Stimulated activated memory B cell treated with anti-CD40 and anti-IgM and Interleukin-4, amounts not matched to agents 10 μg/mL and 1 μg/mL and 100 μg/mL, for 72 hours (primary cell): ENCODE results near the gene EXOC6.

Source experiments
- ATAC-seq: fragments of 150-1000 bp; cut with Tn5 transposase; 2 replicates; pipeline ENCODE4 v1.10.0; 2021
- H3K27ac Mint-ChIP-seq: one replicate; pipeline ENCODE4 v1.8.0; 2022; ENCODE audit warnings: mild to moderate bottlenecking, mixed read lengths
- H3K27me3 Mint-ChIP-seq: one replicate; pipeline ENCODE4 v1.8.0; 2022; ENCODE audit warnings: mixed read lengths
- H3K36me3 Mint-ChIP-seq: one replicate; pipeline ENCODE4 v1.8.0; 2022; ENCODE audit warnings: mixed read lengths
- H3K4me1 Mint-ChIP-seq: one replicate; pipeline ENCODE4 v1.8.0; 2022; ENCODE audit warnings: mixed read lengths
- H3K4me3 Mint-ChIP-seq: one replicate; pipeline ENCODE4 v1.8.0; 2022; ENCODE audit warnings: mild to moderate bottlenecking, moderate library complexity, mixed read lengths
- H3K9me3 Mint-ChIP-seq: one replicate; pipeline ENCODE4 v1.8.0; 2022; ENCODE audit warnings: mixed read lengths

Gene EXOC6

GRCh38 chr10:93065675-93066543, 217.6 kb downstream of the EXOC6 start:
- Mint-ChIP-seq H3K27me3 (peaks cover 88% of the 10 kb centered on the region), H3K4me3 (no peak overlapping the region), H3K9me3 (no peaks in the 10 kb centered on the region)

GRCh38 chr10:93066544-93066913, 218.2 kb downstream of the EXOC6 start:
- H3K36me3 Mint-ChIP-seq, result no peaks in the 10 kb centered on the region

More at GRCh38 chr10:93065675-93066543, 217.6 kb downstream of the EXOC6 start:
- H3K4me1 Mint-ChIP-seq, result peaks cover 28% of the 10 kb centered on the region
- H3K27ac Mint-ChIP-seq, result no peak overlapping the region
- no peak for ATAC-seq
- H3K36me3 Mint-ChIP-seq, result no peaks in the 10 kb centered on the region

GRCh38 chr10:93067443-93068365, 219.4 kb downstream of the EXOC6 start:
- Mint-ChIP-seq H3K36me3 (no peaks in the 10 kb centered on the region), H3K4me1 (peaks cover 31% of the 10 kb centered on the region), H3K9me3 (no peaks in the 10 kb centered on the region), H3K27me3 (peaks cover 89% of the 10 kb centered on the region), H3K27ac (no peak overlapping the region), H3K4me3 (no peak overlapping the region)
- ATAC-seq, result no peak

More at GRCh38 chr10:93066544-93066913, 218.2 kb downstream of the EXOC6 start:
- H3K27ac Mint-ChIP-seq, result no peak overlapping the region
- H3K4me1 Mint-ChIP-seq, result peaks cover 30% of the 10 kb centered on the region
- peaks cover 89% of the 10 kb centered on the region for H3K27me3 Mint-ChIP-seq
- no peaks in the 10 kb centered on the region for H3K9me3 Mint-ChIP-seq
- no peak overlapping the region for H3K4me3 Mint-ChIP-seq
- no peak for ATAC-seq

- no peak for ATAC-seq
- peaks cover 85% of the 10 kb centered on the region for H3K27me3 Mint-ChIP-seq
- no peaks in the 10 kb centered on the region for H3K36me3 Mint-ChIP-seq
- no peaks in the 10 kb centered on the region for H3K9me3 Mint-ChIP-seq
- H3K4me1 Mint-ChIP-seq, result peaks cover 36% of the 10 kb centered on the region
- H3K4me3 Mint-ChIP-seq, result no peak overlapping the region
- no peak overlapping the region for H3K27ac Mint-ChIP-seq
Measured at GRCh38 chr10:93068411-93069244, 220.3 kb downstream of the EXOC6 start.

- H3K4me3 Mint-ChIP-seq, result no peak overlapping the region
- no peaks in the 10 kb centered on the region for H3K36me3 Mint-ChIP-seq
- H3K27ac Mint-ChIP-seq, result no peak overlapping the region
- peaks cover 83% of the 10 kb centered on the region for H3K27me3 Mint-ChIP-seq
- no peaks in the 10 kb centered on the region for H3K9me3 Mint-ChIP-seq
- no peak for ATAC-seq
- peaks cover 39% of the 10 kb centered on the region for H3K4me1 Mint-ChIP-seq
Measured at GRCh38 chr10:93069245-93069561, 220.9 kb downstream of the EXOC6 start.

GRCh38 chr10:93070378-93071176, 222.3 kb downstream of the EXOC6 start:
- ATAC-seq, result no peak
- H3K9me3 Mint-ChIP-seq, result no peaks in the 10 kb centered on the region
- peaks cover 83% of the 10 kb centered on the region for H3K27me3 Mint-ChIP-seq
- H3K4me1 Mint-ChIP-seq, result peaks cover 52% of the 10 kb centered on the region
- no peak overlapping the region for H3K4me3 Mint-ChIP-seq
- H3K27ac Mint-ChIP-seq, result no peak overlapping the region
- no peaks in the 10 kb centered on the region for H3K36me3 Mint-ChIP-seq

GRCh38 chr10:93071177-93071472, 222.8 kb downstream of the EXOC6 start:
- no peak for ATAC-seq
- Mint-ChIP-seq H3K27ac (no peak overlapping the region), H3K9me3 (no peaks in the 10 kb centered on the region), H3K36me3 (no peaks in the 10 kb centered on the region), H3K27me3 (peaks cover 88% of the 10 kb centered on the region), H3K4me3 (peak overlapping the region; percentile 41), H3K4me1 (peaks cover 58% of the 10 kb centered on the region)

- Mint-ChIP-seq H3K27me3 (peaks cover 87% of the 10 kb centered on the region), H3K4me3 (peak overlapping the region; percentile 70), H3K27ac (no peak overlapping the region), H3K9me3 (no peaks in the 10 kb centered on the region), H3K4me1 (peaks cover 58% of the 10 kb centered on the region), H3K36me3 (no peaks in the 10 kb centered on the region)
- ATAC-seq, result no peak
Measured at GRCh38 chr10:93071674-93072224, 223.4 kb downstream of the EXOC6 start.

GRCh38 chr10:93072225-93072712, 223.9 kb downstream of the EXOC6 start:
- Mint-ChIP-seq H3K4me3 (peak overlapping the region; percentile 70), H3K27me3 (peaks cover 86% of the 10 kb centered on the region), H3K27ac (no peak overlapping the region), H3K9me3 (no peaks in the 10 kb centered on the region), H3K36me3 (no peaks in the 10 kb centered on the region), H3K4me1 (peaks cover 58% of the 10 kb centered on the region)
- no peak for ATAC-seq

- no peaks in the 10 kb centered on the region for H3K36me3 Mint-ChIP-seq
- peaks cover 58% of the 10 kb centered on the region for H3K4me1 Mint-ChIP-seq
- H3K27ac Mint-ChIP-seq, result peak overlapping the region; percentile 67
- H3K4me3 Mint-ChIP-seq, result peak overlapping the region; percentile 70
- ATAC-seq, result no peak
- no peaks in the 10 kb centered on the region for H3K9me3 Mint-ChIP-seq
- H3K27me3 Mint-ChIP-seq, result peaks cover 80% of the 10 kb centered on the region
Measured at GRCh38 chr10:93072713-93073538, 224.6 kb downstream of the EXOC6 start.

GRCh38 chr10:93073539-93074146, 225.3 kb downstream of the EXOC6 start, which contains the start of gene CYP26A1:
Gene CYP26A1 (plus strand): TSS chr10:93073893. CDS start chr10:93073935, 42 bp downstream.
- Mint-ChIP-seq H3K27me3 (peaks cover 72% of the 10 kb centered on the region), H3K36me3 (no peaks in the 10 kb centered on the region), H3K27ac (peak within 1 kb of the TSS; percentile 67), H3K4me3 (peak within 1 kb of the TSS; percentile 90), H3K4me1 (peaks cover 54% of the 10 kb centered on the region), H3K9me3 (no peaks in the 10 kb centered on the region)
- peak; percentile 84 for ATAC-seq

GRCh38 chr10:93074147-93074596, 225.9 kb downstream of the EXOC6 start:
- H3K36me3 Mint-ChIP-seq, result no peaks in the 10 kb centered on the region
- peaks cover 51% of the 10 kb centered on the region for H3K4me1 Mint-ChIP-seq
- peaks cover 69% of the 10 kb centered on the region for H3K27me3 Mint-ChIP-seq
- peak overlapping the region; percentile 90 for H3K4me3 Mint-ChIP-seq
- H3K27ac Mint-ChIP-seq, result peak overlapping the region; percentile 67
- peak; percentile 55 for ATAC-seq
- H3K9me3 Mint-ChIP-seq, result no peaks in the 10 kb centered on the region
